ENCODE data around the gene TENM3.
"Not testable (repeated sequence)": the region's sequence is repeated elsewhere in the genome, so short reads cannot be mapped to it uniquely, and the experiment has no call there.

DNA sequence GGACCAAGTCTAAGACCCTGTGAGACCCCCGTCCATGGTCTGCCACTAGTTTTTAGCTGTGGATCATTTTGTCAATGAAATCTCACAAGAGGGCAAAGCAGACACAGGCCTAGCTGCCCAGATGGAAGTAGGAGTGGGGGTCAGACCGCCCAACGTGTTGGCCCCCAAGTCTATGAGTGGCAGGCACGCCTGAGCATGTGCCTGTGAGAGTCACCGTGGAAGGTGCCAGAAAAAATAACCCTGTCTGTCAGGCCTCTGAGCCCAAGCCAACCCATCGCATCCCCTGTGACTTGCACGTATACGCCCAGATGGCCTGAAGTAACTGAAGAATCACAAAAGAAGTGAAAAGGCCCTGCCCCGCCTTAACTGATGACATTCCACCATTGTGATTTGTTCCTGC lies 570.9 kb downstream of the TENM3 start:
- TF ChIP-seq, protein P1, sequence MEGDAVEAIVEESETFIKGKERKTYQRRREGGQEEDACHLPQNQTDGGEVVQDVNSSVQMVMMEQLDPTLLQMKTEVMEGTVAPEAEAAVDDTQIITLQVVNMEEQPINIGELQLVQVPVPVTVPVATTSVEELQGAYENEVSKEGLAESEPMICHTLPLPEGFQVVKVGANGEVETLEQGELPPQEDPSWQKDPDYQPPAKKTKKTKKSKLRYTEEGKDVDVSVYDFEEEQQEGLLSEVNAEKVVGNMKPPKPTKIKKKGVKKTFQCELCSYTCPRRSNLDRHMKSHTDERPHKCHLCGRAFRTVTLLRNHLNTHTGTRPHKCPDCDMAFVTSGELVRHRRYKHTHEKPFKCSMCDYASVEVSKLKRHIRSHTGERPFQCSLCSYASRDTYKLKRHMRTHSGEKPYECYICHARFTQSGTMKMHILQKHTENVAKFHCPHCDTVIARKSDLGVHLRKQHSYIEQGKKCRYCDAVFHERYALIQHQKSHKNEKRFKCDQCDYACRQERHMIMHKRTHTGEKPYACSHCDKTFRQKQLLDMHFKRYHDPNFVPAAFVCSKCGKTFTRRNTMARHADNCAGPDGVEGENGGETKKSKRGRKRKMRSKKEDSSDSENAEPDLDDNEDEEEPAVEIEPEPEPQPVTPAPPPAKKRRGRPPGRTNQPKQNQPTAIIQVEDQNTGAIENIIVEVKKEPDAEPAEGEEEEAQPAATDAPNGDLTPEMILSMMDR (conservative IDR thresholded peaks at IDR 0.05) = not testable (repeated sequence)
- TF ChIP-seq ZFX (IDR thresholded peaks at IDR 0.05) = not testable (repeated sequence)

All from C4-2B (cell line).